OCI-LY7 (cell line): Measurements from ENCODE around the gene KIF22. TPM values are rescaled to one million over a fixed set of nuclear protein-coding genes. Genes with fewer than 3 reads are reported as not detected.
"Not testable (repeated sequence)": the region's sequence is repeated elsewhere in the genome, so short reads cannot be mapped to it uniquely, and the experiment has no call there.

Experiments
- BruUV-seq: library from RNA; stranded (reverse); fragments of 400-500 nt; replicated peaks from 2 replicates; lab custom pipeline; 2021; lab: Mats Ljungman, UMichigan
- CTCF ChIA-PET: fragments of 300-600 bp; sonication (Branson Sonifier 250); formaldehyde crosslinking; loops from one replicate; lab custom pipeline; 2022; ENCODE audit warnings: antibody characterized with exemption; ENCODE audit not compliant: unreplicated experiment; lab: Charles Lee
- POLR2A ChIA-PET: fragments of 300-600 bp; sonication (Branson Sonifier 250); formaldehyde crosslinking; loops from one replicate; lab custom pipeline; 2022; ENCODE audit warnings: antibody characterized with exemption; lab: Charles Lee
- DNase-seq: peaks from one replicate; pipeline ENCODE4 v3.0.0-alpha.2; 2015; ENCODE audit warnings: low spot score
- H2AFZ ChIP-seq: fragments of 200-600 bp; sonication (generic), shearing (Covaris generic); 2 replicates; pipeline ENCODE4 v1.6.1; 2014; ENCODE audit warnings: mild to moderate bottlenecking, antibody characterized with exemption, low read length, moderate library complexity
- H3K27ac ChIP-seq: fragments of 200-600 bp; sonication (generic); 2 replicates; pipeline ENCODE4 v1.5.1; 2014; ENCODE audit warnings: mixed run types, low read depth, mild to moderate bottlenecking, moderate library complexity, low read length, inconsistent platforms; ENCODE audit not compliant: poor library complexity, severe bottlenecking
- H3K36me3 ChIP-seq: fragments of 200-600 bp; sonication (generic); 2 replicates; pipeline ENCODE4 v1.6.1; 2014; ENCODE audit warnings: mild to moderate bottlenecking, antibody characterized with exemption, low read length, moderate library complexity, mixed read lengths; ENCODE audit not compliant: insufficient read depth
- H3K4me1 ChIP-seq: fragments of 200-600 bp; sonication (generic); 2 replicates; pipeline ENCODE4 v1.5.1; 2014; ENCODE audit warnings: mild to moderate bottlenecking, low read length; ENCODE audit not compliant: insufficient read depth, poor library complexity, severe bottlenecking
- H3K4me2 ChIP-seq: fragments of 200-600 bp; sonication (generic); 2 replicates; pipeline ENCODE4 v1.6.1; 2014; ENCODE audit warnings: mild to moderate bottlenecking, low read length
- H3K4me3 ChIP-seq: fragments of 200-600 bp; sonication (generic); 2 replicates; pipeline ENCODE4 v1.5.1; 2014; ENCODE audit warnings: mild to moderate bottlenecking, low read depth, low read length; ENCODE audit not compliant: poor library complexity, severe bottlenecking
- H3K79me2 ChIP-seq: fragments of 200-600 bp; sonication (generic); 2 replicates; pipeline ENCODE4 v1.6.1; 2016; ENCODE audit warnings: low read depth, mild to moderate bottlenecking, low read length, moderate library complexity, mixed read lengths; ENCODE audit not compliant: insufficient read depth
- H3K9me2 ChIP-seq: fragments of 200-600 bp; sonication (generic); 2 replicates; pipeline ENCODE4 v1.6.1; 2016; ENCODE audit warnings: mild to moderate bottlenecking, low read length, mixed read lengths; ENCODE audit not compliant: insufficient read depth
- H3K9me3 ChIP-seq: fragments of 200-600 bp; sonication (generic); 2 replicates; pipeline ENCODE4 v1.6.1; 2014; ENCODE audit warnings: mild to moderate bottlenecking, mixed run types, low read length, mixed read lengths
- H4K20me1 ChIP-seq: fragments of 200-600 bp; sonication (generic); 2 replicates; pipeline ENCODE4 v1.6.1; 2014; ENCODE audit warnings: mild to moderate bottlenecking, antibody characterized with exemption, low read length, moderate library complexity, mixed read lengths; ENCODE audit not compliant: insufficient read depth
- EZH2phosphoT487 ChIP-seq: fragments of 200-600 bp; sonication (generic); IDR thresholded peaks from 2 replicates; pipeline ENCODE4 v1.6.1; 2018; ENCODE audit warnings: low read depth, borderline replicate concordance, mild to moderate bottlenecking, mixed run types, antibody characterized with exemption, low read length, moderate library complexity, mixed read lengths
- intact Hi-C: fragments of 100-400 bp; cut with micrococcal nuclease; formaldehyde crosslinking; loops from one replicate; pipeline ENCODE4 v1.10.0; 2022; ENCODE audit not compliant: unreplicated experiment
- total RNA-seq, 2 experiments: library from RNA; depleted of rRNA in 1 of 2; stranded (reverse); fragments of >200 nt in 1 of 2; shearing (Covaris generic) in 1 of 2; gene quantifications; 2 replicates each; pipeline ENCODE4 v1.2.3, GENCODE V29; 2014 to 2022
- TF ChIP-seq, protein P1 (sequence below): fragments of 200-600 bp; sonication (generic); conservative IDR thresholded peaks from 2 replicates; pipeline ENCODE4 v1.5.1; 2014; ENCODE audit warnings: mild to moderate bottlenecking, antibody characterized with exemption, low read length, moderate library complexity, mixed read lengths

KIF22 gene
- total RNA-seq, 2 experiments from 2014 or later = 232 to 339 TPM

DNA sequence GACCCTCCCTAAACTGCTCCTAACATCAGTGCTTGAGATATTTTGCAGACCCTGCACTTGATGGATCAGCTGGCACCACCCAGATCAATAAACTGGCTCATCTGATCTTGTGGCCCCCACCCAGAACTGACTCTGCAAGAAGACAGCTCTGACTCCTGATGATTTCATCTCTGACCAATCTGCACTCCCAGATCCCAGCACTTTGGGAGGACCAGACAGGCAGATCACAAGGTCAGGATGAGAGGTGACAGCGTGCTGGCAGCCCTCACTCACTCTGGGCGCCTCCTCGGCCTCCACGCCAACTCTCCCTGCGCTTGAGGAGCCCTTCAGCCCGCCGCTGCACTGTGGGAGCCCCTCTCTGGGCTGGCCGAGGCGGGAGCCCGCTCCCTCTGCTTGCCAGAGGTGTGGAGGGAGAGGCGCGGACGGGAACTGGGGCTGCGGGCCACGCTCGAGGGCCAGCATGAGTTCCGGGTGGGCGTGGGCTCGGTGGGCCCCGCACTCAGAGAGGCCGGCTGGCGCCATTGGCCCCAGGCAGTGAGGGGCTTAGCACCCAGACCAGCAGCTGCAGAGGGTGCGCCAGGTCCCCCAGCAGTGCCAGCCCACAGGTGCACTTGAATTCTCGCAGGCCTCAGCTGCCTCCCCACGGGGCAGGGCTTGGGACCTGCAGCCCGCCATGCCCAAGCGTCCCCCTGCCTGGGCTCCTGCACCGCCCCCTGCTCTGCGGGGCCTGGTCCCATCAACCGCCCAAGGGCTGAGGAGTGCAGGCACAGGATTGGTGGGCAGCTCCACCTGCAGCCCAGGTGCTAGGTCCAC is 42.4 kb upstream of the KIF22 start:
- ChIA-PET CTCF (interaction anchor here (0.8 kb wide), 1 partner anchor 129 kb away, joined by 3 read pairs; no protein-coding TSS in a partner anchor), POLR2A (interaction anchor here (0.6 kb wide), 1 partner anchor 24 kb away, joined by 3 read pairs; no protein-coding TSS in a partner anchor)
- DNase-seq = no peak
- H3K27ac ChIP-seq = no peak overlapping the region
- TF ChIP-seq, protein P1, sequence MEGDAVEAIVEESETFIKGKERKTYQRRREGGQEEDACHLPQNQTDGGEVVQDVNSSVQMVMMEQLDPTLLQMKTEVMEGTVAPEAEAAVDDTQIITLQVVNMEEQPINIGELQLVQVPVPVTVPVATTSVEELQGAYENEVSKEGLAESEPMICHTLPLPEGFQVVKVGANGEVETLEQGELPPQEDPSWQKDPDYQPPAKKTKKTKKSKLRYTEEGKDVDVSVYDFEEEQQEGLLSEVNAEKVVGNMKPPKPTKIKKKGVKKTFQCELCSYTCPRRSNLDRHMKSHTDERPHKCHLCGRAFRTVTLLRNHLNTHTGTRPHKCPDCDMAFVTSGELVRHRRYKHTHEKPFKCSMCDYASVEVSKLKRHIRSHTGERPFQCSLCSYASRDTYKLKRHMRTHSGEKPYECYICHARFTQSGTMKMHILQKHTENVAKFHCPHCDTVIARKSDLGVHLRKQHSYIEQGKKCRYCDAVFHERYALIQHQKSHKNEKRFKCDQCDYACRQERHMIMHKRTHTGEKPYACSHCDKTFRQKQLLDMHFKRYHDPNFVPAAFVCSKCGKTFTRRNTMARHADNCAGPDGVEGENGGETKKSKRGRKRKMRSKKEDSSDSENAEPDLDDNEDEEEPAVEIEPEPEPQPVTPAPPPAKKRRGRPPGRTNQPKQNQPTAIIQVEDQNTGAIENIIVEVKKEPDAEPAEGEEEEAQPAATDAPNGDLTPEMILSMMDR = no peak
- TF ChIP-seq EZH2phosphoT487 = no peak
- BruUV-seq = no TSS peak
- H4K20me1 ChIP-seq = no peaks in the 10 kb centered on the region
- intact Hi-C loops = no loop called here
- H3K4me2 ChIP-seq = no peak overlapping the region
- H3K4me1 ChIP-seq = no peaks in the 10 kb centered on the region
- no peak overlapping the region for H3K4me3 ChIP-seq
- no peaks in the 10 kb centered on the region for H3K79me2 ChIP-seq
- H2AFZ ChIP-seq = no peak overlapping the region
- H3K36me3 ChIP-seq = no peaks in the 10 kb centered on the region
- H3K9me3 ChIP-seq = no peaks in the 10 kb centered on the region
- no peaks in the 10 kb centered on the region for H3K9me2 ChIP-seq

DNA sequence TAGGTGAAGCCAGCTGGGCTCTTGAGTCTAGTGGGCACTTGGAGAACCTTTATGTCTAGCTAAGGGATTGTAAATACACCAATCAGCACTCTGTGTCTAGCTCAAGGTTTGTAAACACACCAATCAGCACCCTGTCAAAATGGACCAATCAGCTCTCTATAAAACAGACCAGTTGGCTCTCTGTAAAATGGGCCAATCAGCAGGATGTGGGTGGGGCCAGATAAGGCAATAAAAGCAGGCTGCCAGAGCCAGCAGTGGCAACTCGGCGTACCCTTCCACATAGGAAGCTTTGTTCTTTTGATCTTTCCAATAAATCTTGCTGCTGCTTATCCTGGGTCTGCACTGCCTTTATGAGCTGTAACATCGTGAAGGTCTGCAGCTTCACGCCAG is 41.8 kb upstream of the KIF22 start:
- H3K4me1 ChIP-seq, H3K9me3 ChIP-seq, H4K20me1 ChIP-seq, H2AFZ ChIP-seq, H3K36me3 ChIP-seq, BruUV-seq, H3K4me2 ChIP-seq, DNase-seq, intact Hi-C loops, H3K9me2 ChIP-seq, H3K4me3 ChIP-seq, H3K27ac ChIP-seq, H3K79me2 ChIP-seq: not testable (repeated sequence)
- POLR2A ChIA-PET = interaction anchor here (0.6 kb wide), 1 partner anchor 24 kb away, joined by 3 read pairs; no protein-coding TSS in a partner anchor
- CTCF ChIA-PET = interaction anchor here (0.8 kb wide), 1 partner anchor 129 kb away, joined by 3 read pairs; no protein-coding TSS in a partner anchor

DNA sequence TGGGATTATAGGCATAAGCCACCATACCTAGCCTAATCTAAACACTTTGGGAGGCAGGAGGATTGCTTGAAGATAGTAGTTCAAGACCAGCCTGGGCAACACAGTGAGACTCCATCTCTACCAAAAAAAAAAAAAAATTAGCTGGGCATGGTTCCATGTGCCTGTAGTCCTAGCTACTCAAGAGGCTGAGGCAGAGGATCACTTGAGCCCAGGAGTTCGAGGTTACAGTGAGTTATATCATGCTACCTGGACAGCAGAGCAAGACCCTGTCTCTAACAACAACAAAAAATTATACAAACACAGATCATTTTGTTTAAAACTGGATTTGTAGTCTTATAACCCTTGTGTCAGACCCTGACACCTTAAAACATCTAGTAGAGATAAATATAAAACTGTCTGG is 37.0 kb upstream of the KIF22 start:
- Histone ChIP-seq H3K4me3 (no peak overlapping the region), H3K4me2 (no peak overlapping the region), H2AFZ (no peak overlapping the region), H3K9me3 (no peaks in the 10 kb centered on the region), H3K9me2 (no peaks in the 10 kb centered on the region), H3K4me1 (peaks cover 10% of the 10 kb centered on the region), H3K79me2 (no peaks in the 10 kb centered on the region), H3K27ac (no peak overlapping the region), H4K20me1 (no peaks in the 10 kb centered on the region), H3K36me3 (no peaks in the 10 kb centered on the region)
- intact Hi-C loops = no loop called here
- CTCF ChIA-PET = no interaction called here
- BruUV-seq = no TSS peak
- POLR2A ChIA-PET = interaction anchor here (0.6 to 1.0 kb wide), 2 partner anchors 23 to 36 kb away, joined by 3 to 4 read pairs; no protein-coding TSS in a partner anchor
- no peak for DNase-seq
- no peak for TF ChIP-seq EZH2phosphoT487
- TF ChIP-seq, protein P1 = no peak
